ENCODE data around the gene RHOBTB3.
"Not testable (repeated sequence)": the region's sequence is repeated elsewhere in the genome, so short reads cannot be mapped to it uniquely, and the experiment has no call there.

RHOBTB3 gene

DNA sequence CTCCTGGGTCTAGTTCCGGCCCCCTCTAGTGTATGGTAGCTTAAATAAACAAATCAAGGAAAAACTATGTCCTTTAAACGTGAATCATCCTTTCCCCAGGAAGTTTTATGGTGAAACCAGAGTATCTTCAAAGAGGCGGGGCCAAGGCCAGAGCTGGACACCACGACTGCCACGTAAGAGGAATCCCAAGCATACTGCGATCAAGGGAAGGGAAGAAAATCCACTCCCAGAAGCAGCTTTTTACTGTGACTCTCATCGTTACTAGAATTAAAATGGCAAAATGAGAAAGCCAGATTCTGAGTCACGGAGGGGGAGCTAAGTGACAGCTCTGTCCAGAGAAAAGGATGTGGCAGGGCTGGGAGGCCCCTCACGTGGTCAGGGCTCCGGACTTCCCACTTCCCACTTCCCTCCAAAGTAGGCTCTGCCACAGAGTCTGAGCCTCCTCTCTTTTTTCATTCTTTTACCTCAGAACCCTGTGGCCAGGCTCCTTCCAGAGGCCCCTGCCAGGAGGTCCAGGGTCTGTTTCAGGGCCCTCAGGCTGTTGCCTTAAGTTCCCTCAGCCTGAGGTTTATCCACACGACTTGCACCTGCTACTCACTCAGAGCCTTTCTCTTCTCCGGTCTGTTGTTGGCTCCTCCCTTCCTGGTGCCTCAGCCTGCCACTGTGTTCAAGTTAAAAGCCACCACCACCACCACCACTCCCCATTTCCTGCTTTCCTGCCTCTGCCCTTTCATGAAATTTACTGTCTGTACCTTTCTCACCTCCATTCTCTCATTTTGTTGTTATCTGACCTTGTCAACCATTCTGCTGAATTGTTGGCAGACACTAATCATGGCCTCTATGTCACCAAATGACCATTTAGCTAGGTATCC, 92.8 kb downstream of the RHOBTB3 start:
- Histone ChIP-seq H3K9me3 (no peaks in the 10 kb centered on the region), H3K36me3 (replicated peaks) (no peaks in the 10 kb centered on the region), H3K27me3 (ENCODE audit: low read depth) (no peaks in the 10 kb centered on the region), H3K4me3 (no peak overlapping the region), H3K4me1 (peaks cover 13% of the 10 kb centered on the region)
- in situ Hi-C loops (cut with MboI; ENCODE audit: low sequenced_read_pairs) = no loop called here
- no peak for DNase-seq (ENCODE audit: low spot score in 2 of 2)

DNA sequence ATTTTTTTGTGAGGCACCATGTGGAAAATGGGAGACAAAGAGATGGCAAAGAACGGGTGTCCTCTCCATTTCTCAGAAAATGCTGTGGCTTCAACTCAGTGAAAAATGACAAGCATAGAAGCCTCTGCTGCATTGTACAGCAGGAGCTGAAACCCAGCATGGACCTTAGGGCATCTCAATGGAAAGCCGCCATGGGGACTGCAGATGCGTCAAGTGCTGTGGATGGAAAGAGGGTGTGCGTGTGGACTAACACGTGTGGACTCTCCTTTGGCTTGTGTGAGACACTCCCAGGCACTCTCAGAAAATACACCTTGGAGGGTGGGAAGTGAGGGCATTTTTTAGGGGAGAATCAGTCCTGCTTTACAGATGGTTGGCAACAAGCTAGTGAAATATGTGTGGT, 93.6 kb downstream of the RHOBTB3 start:
- in situ Hi-C loops (cut with MboI; ENCODE audit: low sequenced_read_pairs) = no loop called here
- Histone ChIP-seq H3K4me3 (no peak overlapping the region), H3K9me3 (no peaks in the 10 kb centered on the region), H3K36me3 (replicated peaks) (no peaks in the 10 kb centered on the region), H3K4me1 (peaks cover 13% of the 10 kb centered on the region), H3K27me3 (ENCODE audit: low read depth) (no peaks in the 10 kb centered on the region)
- DNase-seq (ENCODE audit: low spot score in 2 of 2) = no peak

DNA sequence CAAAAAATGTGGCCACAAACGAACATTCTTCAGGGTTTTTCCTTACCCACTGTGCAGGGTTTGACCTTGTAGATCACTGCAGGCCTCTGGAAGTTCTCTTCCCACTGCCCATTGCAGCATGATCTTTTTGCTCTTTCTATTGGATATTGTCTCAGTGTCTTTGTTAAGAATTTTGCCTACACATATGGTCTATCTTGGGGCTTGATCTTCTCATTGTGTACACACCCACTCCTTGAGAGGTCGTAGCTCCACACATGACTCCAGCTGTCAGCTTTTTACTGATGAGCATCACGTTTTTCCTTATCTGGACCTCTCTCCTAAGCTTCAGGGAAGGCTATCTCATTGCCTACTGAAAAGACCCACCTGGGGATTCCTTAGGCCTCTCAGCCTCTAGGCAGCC, 94.4 kb downstream of the RHOBTB3 start:
- Histone ChIP-seq H3K27me3 (ENCODE audit: low read depth) (no peaks in the 10 kb centered on the region), H3K9me3 (no peaks in the 10 kb centered on the region), H3K4me3 (no peak overlapping the region), H3K36me3 (replicated peaks) (no peaks in the 10 kb centered on the region), H3K4me1 (peaks cover 13% of the 10 kb centered on the region)
- DNase-seq (ENCODE audit: low spot score in 2 of 2) = no peak
- in situ Hi-C loops (cut with MboI; ENCODE audit: low sequenced_read_pairs) = no loop called here

GRCh38 chr5:95826949-95827891, 96.1 kb downstream of the RHOBTB3 start:
- H3K27me3 ChIP-seq (ENCODE audit: low read depth) = no peaks in the 10 kb centered on the region
- H3K4me1 ChIP-seq = peaks cover 5% of the 10 kb centered on the region
- no peak overlapping the region for H3K4me3 ChIP-seq
- in situ Hi-C loops (cut with MboI; ENCODE audit: low sequenced_read_pairs) = no loop called here
- no peak for DNase-seq (ENCODE audit: low spot score in 2 of 2)
- H3K9me3 ChIP-seq = no peaks in the 10 kb centered on the region
- no peaks in the 10 kb centered on the region for H3K36me3 ChIP-seq (replicated peaks)

DNA sequence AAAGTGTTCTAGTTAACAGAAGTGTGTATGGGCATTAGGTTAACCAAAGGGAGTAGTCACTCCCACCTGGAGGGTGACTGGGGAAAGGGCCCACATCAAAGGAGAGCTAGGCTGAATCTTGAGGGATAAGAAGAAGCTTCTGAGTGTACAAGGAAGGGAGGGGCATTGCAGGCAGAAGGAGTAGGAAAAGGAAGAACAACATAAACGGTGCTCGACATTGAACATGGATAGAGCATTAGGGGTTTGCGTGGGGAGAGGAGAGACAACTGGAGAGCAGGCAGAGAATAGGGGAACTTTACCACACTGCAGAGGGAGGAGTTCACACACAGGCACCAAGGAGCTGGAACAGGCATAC, 96.7 kb downstream of the RHOBTB3 start:
- peaks cover 2% of the 10 kb centered on the region for H3K4me1 ChIP-seq
- no peaks in the 10 kb centered on the region for H3K27me3 ChIP-seq (ENCODE audit: low read depth)
- DNase-seq (ENCODE audit: low spot score in 2 of 2) = no peak
- no peaks in the 10 kb centered on the region for H3K9me3 ChIP-seq
- H3K4me3 ChIP-seq = no peak overlapping the region
- H3K36me3 ChIP-seq (replicated peaks) = no peaks in the 10 kb centered on the region
- in situ Hi-C loops (cut with MboI; ENCODE audit: low sequenced_read_pairs) = no loop called here

DNA sequence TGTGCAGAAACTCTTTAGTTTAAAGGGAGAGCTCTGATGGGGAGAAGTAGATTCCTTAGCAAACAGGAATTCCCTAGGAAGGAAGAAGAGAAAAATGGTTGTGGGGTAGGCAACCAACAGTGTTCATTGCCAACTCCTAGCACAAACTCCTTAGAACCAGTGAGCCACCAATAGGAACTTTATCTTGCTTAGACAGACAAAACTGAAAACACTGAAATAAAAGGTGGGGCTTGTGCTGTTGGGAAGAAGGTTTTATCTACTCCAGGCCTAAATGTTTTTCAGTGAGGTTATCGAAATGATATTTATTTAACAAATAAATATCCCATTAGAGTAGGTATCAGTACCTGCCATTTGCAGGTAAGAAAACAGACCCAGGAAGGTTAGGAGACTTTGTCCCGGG, 99.1 kb downstream of the RHOBTB3 start:
- Histone ChIP-seq H3K4me1 (no peaks in the 10 kb centered on the region; the same call in 1 of the 2 replicates), H3K27me3 (ENCODE audit: low read depth) (no peaks in the 10 kb centered on the region), H3K9me3 (no peaks in the 10 kb centered on the region; the same call in 1 of the 2 replicates), H3K4me3 (no peak overlapping the region), H3K36me3 (replicated peaks) (no peaks in the 10 kb centered on the region)
- in situ Hi-C loops (cut with MboI; ENCODE audit: low sequenced_read_pairs) = no loop called here
- DNase-seq (ENCODE audit: low spot score in 2 of 2) = no peak

GRCh38 chr5:95832664-95833063, 101.5 kb downstream of the RHOBTB3 start:
- DNase-seq (ENCODE audit: low spot score in 2 of 2) = no peak
- H3K4me3 ChIP-seq = no peak overlapping the region
- no peaks in the 10 kb centered on the region; the same call in 1 of the 2 replicates for H3K4me1 ChIP-seq
- no peaks in the 10 kb centered on the region for H3K27me3 ChIP-seq (ENCODE audit: low read depth)
- in situ Hi-C loops (cut with MboI; ENCODE audit: low sequenced_read_pairs) = no loop called here
- H3K36me3 ChIP-seq (replicated peaks) = no peaks in the 10 kb centered on the region
- no peaks in the 10 kb centered on the region; the same call in 1 of the 2 replicates for H3K9me3 ChIP-seq

DNA sequence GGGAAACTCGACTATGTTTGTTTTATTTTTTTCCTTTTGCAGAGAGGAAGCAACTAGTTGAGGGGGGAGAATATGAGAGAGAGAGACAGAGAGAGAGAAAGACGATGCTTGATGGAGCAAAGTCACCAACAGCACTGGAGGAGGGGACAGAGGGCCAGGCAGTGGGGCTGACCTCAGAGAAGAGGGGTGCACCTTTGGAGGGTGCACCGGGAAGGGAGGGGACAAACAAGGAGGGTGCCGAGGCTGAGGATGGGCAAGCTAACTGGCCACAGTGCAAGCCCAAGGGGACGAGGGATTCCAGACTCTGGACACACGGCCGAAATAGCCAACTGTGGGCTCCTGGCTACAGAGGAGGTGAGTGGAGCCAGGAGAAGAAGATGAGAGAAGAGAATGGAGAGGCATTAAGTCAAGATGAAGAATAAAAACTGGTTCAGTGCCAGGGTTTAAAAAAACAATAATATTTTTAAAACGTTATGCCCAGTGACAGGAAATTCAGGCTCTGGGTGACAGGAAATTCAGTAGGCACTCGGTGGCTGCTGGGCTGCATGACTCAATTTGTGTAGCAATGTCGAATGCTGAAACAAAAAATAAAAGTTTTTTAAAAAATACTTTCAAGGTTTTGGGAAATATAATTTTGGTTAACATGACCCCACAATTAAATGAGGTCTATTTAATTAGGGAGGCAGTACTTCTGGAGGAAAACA, 104.7 kb downstream of the RHOBTB3 start:
- no peak for DNase-seq (ENCODE audit: low spot score in 2 of 2)
- in situ Hi-C loops (cut with MboI; ENCODE audit: low sequenced_read_pairs) = no loop called here
- no peaks in the 10 kb centered on the region; the same call in 1 of the 2 replicates for H3K4me1 ChIP-seq

GRCh38 chr5:95836544-95836943, 105.4 kb downstream of the RHOBTB3 start:
- no peaks in the 10 kb centered on the region for H3K36me3 ChIP-seq (replicated peaks)
- no peak overlapping the region for H3K4me3 ChIP-seq
- DNase-seq (ENCODE audit: low spot score in 2 of 2) = no peak
- no peaks in the 10 kb centered on the region; the same call in 1 of the 2 replicates for H3K4me1 ChIP-seq
- H3K27me3 ChIP-seq (ENCODE audit: low read depth) = no peaks in the 10 kb centered on the region
- H3K9me3 ChIP-seq = no peaks in the 10 kb centered on the region; the same call in 1 of the 2 replicates
- in situ Hi-C loops (cut with MboI; ENCODE audit: low sequenced_read_pairs) = no loop called here

More for the DNA sequence above, 104.7 kb downstream of the RHOBTB3 start:
- H3K27me3 ChIP-seq (ENCODE audit: low read depth) = no peaks in the 10 kb centered on the region
- no peaks in the 10 kb centered on the region for H3K36me3 ChIP-seq (replicated peaks)
- no peaks in the 10 kb centered on the region; the same call in 1 of the 2 replicates for H3K9me3 ChIP-seq
- H3K4me3 ChIP-seq = no peak overlapping the region

DNA sequence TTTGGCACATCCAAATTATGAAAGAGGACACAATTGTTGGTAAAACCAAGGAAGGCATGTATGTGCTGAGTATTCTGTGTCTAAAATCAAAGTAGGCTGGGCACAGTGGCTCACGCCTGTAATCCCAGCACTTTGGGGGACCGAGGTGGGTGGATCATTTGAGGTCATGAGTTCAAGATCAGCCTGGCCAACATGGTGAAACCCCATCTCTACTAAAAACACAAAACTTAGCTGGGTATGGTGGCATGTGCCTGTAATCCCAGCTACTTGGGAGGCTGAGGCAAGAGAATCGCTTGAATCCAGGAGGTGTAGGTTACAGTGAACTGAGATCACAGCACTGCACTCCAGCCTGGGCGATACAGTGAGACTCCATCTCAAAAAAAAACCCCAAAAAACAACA, 105.8 kb downstream of the RHOBTB3 start:
- not testable (repeated sequence) for H3K4me1 ChIP-seq

GRCh38 chr5:95837492-95837891, 106.4 kb downstream of the RHOBTB3 start:
- H3K9me3 ChIP-seq = no peaks in the 10 kb centered on the region; the same call in 1 of the 2 replicates
- no peaks in the 10 kb centered on the region for H3K36me3 ChIP-seq (replicated peaks)
- no peaks in the 10 kb centered on the region; the same call in 1 of the 2 replicates for H3K4me1 ChIP-seq
- no peak overlapping the region for H3K4me3 ChIP-seq
- no peaks in the 10 kb centered on the region for H3K27me3 ChIP-seq (ENCODE audit: low read depth)
- DNase-seq (ENCODE audit: low spot score in 2 of 2) = no peak
- in situ Hi-C loops (cut with MboI; ENCODE audit: low sequenced_read_pairs) = no loop called here

More for the DNA sequence above, 105.8 kb downstream of the RHOBTB3 start:
- H3K4me3 ChIP-seq; H3K36me3 ChIP-seq (replicated peaks); H3K9me3 ChIP-seq; H3K27me3 ChIP-seq (ENCODE audit: low read depth); DNase-seq (ENCODE audit: low spot score in 2 of 2); in situ Hi-C loops (cut with MboI; ENCODE audit: low sequenced_read_pairs): not testable (repeated sequence)

DNA sequence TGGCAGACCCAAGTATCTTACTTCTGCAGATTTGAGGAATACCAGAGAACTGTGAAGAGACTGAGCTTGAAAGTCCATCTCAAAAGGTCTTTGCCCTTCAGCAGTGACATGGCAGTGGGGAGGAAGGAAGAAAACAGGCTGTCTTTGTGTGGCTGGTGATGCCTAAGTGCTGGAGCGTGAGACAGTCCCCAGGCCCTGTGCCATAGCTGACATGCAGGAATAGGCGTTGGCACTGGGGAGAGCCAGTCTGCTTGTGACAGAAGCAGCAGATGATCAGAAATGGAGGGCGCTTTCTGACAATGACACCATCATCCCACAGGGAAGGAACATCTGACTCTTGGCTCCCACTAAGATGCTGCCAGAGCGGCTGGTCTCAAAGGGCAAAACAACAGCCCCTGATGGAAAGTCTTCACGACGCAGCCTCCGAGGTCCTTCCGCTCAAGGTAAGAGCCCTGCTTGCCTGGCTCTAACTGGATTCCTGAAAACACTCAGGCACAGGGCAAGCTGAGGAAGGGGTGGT, 106.9 kb downstream of the RHOBTB3 start:
- no peak overlapping the region for H3K4me3 ChIP-seq
- no peaks in the 10 kb centered on the region; the same call in 1 of the 2 replicates for H3K9me3 ChIP-seq
- in situ Hi-C loops (cut with MboI; ENCODE audit: low sequenced_read_pairs) = no loop called here
- H3K4me1 ChIP-seq = no peaks in the 10 kb centered on the region; the same call in 1 of the 2 replicates
- no peaks in the 10 kb centered on the region for H3K27me3 ChIP-seq (ENCODE audit: low read depth)
- no peaks in the 10 kb centered on the region for H3K36me3 ChIP-seq (replicated peaks)
- DNase-seq (ENCODE audit: low spot score in 2 of 2) = no peak

- H3K4me1 ChIP-seq = no peaks in the 10 kb centered on the region; the same call in 1 of the 2 replicates
- in situ Hi-C loops (cut with MboI; ENCODE audit: low sequenced_read_pairs) = no loop called here
Measured at GRCh38 chr5:95838556-95838955, 107.4 kb downstream of the RHOBTB3 start.

More at GRCh38 chr5:95838556-95838955, 107.4 kb downstream of the RHOBTB3 start:
- no peaks in the 10 kb centered on the region for H3K36me3 ChIP-seq (replicated peaks)
- no peak for DNase-seq (ENCODE audit: low spot score in 2 of 2)
- no peak overlapping the region for H3K4me3 ChIP-seq
- no peaks in the 10 kb centered on the region for H3K27me3 ChIP-seq (ENCODE audit: low read depth)
- H3K9me3 ChIP-seq = no peaks in the 10 kb centered on the region

All from HAP-1 (cell line).